CD4-positive, alpha-beta T cell treated with Interleukin-15 for 1 hour (primary cell): ENCODE measurements around the gene SNX3.

Experiments used
- DNase-seq: peaks from one replicate; pipeline ENCODE4 v3.0.0-alpha.2; 2020

SNX3 gene

DNA sequence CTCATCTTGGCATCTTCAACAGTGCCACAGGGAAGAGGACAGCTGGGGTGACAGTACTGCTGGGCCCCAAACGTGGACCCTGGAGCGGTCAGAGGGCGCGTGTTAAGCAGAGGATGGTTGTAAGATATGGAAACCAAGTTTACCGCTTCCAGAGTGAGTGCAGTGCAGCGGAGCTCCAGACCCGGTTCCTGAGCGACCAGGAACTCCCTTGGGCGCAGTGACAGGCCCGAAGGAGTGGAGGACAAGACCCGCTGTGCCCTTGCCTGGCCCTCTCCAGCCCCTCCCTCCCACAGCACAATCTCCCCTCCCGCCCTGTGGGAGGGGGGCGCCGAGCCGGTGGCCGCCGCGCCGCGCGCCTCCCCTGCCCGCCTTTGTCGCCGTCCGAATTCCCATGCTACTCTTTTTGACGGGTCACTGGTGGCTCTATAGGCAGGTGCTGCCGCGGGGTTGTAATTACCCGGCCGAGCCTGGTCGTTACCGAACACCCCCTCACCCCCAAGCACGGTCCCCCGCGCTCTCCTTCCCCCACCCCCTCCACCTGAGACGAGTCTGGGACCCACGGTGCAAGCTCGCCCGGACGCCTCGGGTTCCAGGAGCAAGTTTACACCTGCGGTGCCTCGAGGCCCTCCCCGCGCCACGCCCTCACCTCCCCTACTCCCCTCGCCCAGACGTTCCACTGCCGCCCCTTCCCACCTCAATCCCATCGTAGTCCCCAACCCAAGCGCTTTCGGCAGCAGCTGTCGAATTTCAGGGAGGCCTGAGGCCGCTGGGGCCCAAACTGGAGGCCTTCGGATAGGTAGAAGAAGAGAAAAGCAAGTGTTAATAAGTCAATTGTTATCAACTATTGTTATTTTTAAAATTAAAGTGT is 91.1 kb downstream of the SNX3 start:
- DNase-seq = no peak

GRCh38 chr6:108168501-108169463 is 92.1 kb downstream of the SNX3 start:
- DNase-seq = no peak

GRCh38 chr6:108168090-108168463 is 92.8 kb downstream of the SNX3 start:
- DNase-seq = no peak

- DNase-seq = no peak
Observed at GRCh38 chr6:108167449-108168089, 93.3 kb downstream of the SNX3 start.

- no peak for DNase-seq
Observed at GRCh38 chr6:108166664-108167448, 94.0 kb downstream of the SNX3 start.

GRCh38 chr6:108165714-108166663 is 94.9 kb downstream of the SNX3 start, which contains the start of gene NR2E1:
NR2E1 (plus strand) TSS chr6:108166022; CDS start chr6:108166766, 744 bp downstream.
- no peak for DNase-seq

DNA sequence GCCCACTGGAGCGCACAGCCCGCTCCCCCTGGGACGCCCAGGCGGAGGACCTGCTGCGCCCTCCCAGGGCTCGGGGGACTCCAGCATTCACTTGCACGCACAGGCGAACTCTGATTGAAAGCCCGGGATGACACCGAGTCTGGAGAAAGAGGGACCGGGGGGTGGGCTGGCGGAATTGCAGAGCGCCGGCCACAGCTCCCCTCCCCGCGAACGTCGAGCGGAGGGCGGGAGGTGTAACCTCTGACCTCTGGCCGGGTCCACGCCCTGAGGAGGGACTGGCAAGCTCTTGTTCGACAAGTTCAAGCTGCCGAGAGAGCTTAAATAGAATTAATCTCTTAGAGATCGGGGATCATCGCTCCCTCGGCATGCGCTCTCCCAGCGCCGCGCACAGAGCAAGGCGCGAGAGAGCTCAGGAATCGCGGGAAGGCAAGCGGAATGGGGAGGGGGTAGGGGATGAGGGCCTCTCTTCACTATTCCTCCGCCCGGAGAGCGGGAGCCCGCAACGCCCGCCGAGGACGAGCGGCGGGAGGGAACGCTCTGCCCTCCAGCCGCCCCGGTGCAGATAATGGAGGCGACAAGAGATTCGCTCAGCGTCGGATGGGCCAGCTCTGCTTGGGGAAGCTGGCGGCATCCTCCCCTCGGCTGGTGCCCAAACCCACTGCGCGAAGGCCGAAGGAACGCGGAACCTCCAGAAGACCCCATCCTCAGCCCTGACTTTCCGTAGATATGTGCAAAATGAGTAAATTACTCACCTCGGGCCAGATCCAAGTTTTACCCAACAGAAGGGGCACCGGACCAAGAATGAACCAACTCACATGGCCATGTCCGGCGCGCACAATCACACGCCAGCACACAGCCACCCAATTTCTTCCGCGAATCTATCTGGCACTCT is 95.8 kb downstream of the SNX3 start:
- DNase-seq = no peak

DNA sequence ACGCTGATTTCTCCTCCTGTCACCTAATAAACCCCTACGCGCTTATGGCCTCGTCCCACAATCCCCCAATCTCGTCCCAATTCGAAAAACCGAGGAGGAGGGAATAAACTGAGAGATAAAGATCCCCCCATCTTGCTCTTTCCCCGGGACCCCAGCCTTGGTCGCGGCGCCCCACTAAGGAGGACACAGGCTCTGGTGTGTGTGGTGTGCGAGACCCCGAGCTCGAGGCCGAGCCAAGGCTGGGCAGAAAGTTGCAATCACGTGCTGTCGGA is 96.4 kb downstream of the SNX3 start:
- DNase-seq = no peak

DNA sequence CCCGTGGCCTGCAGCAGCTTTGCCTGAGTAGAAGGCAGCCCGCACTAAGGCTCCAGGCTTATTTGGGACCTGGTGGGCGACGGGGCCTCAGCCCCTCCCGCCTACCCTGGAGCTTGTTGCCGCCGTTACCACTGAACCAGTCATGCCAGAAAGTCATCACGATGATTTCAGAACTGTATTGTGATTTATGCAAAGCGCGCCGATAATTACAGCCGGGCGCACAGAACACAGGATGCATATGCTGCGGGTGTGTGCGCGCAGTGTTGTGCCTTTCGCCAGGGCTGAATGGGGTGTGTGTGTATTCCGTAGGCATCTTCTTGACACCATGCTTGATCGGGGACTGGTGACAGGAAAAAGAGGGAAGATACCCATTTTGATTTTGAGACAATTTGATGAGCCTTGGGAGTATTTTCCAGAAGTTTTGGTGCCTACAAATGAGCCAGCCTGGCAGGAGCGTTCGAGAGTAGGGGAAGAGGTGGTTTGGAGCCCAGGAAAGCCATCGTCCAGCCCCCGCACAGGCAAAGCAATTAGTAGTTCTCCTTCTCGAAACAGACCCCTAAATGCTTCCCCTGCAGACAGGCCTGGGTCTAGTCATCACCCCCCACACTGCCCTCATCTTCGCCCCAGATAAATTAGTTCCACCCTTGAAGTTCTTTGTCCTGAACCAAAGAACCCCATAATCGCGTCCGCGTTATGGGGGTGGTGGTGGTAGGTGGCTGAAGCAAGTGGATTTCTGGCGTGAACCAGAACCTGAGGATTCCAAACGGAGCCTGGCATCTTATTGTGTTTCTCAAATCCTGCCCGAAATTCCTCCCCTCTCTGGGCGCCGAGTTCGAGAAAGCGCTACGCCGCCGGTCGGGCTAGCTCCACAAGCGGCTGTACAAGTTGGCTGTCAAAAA is 96.9 kb downstream of the SNX3 start:
- DNase-seq = no peak

GRCh38 chr6:108163267-108163643 is 97.6 kb downstream of the SNX3 start:
- DNase-seq = no peak

- no peak for DNase-seq
Observed at GRCh38 chr6:108161724-108162282, 99.0 kb downstream of the SNX3 start.
